Activated CD8-positive, alpha-beta T cell treated with anti-CD3 and anti-CD28 coated beads for 36 hours (primary cell): ENCODE results near the gene PDCD10. TPM values are rescaled to one million over a fixed set of nuclear protein-coding genes. Genes with fewer than 3 reads are reported as not detected.

Source experiments
- ATAC-seq: fragments of 200-7000 bp; cut with Tn5 transposase; one replicate; pipeline ENCODE4 v1.10.0; 2021; ENCODE audit warnings: mild to moderate bottlenecking, moderate library complexity
- CTCF ChIA-PET: fragments of 350-600 bp; sonication (Branson Sonifier 250); formaldehyde crosslinking; loops from one replicate; lab custom pipeline; 2021; ENCODE audit warnings: antibody characterized with exemption; lab: Charles Lee
- POLR2A ChIA-PET: fragments of 350-600 bp; sonication (Branson Sonifier 250); formaldehyde crosslinking; loops from one replicate; lab custom pipeline; 2021; ENCODE audit warnings: antibody characterized with exemption; lab: Charles Lee
- DNase-seq: peaks from one replicate; pipeline ENCODE4 v3.0.0-alpha.2; 2020
- H3K27ac Mint-ChIP-seq: one replicate; pipeline ENCODE4 v1.8.0; 2021; ENCODE audit warnings: mild to moderate bottlenecking, mixed read lengths
- H3K27me3 Mint-ChIP-seq: one replicate; pipeline ENCODE4 v1.8.0; 2021; ENCODE audit warnings: mixed read lengths
- H3K36me3 Mint-ChIP-seq: one replicate; pipeline ENCODE4 v1.8.0; 2021; ENCODE audit warnings: low read depth, mixed read lengths
- H3K4me1 Mint-ChIP-seq: one replicate; pipeline ENCODE4 v1.8.0; 2021; ENCODE audit warnings: low read depth, mixed read lengths
- H3K4me3 Mint-ChIP-seq: one replicate; pipeline ENCODE4 v1.8.0; 2021; ENCODE audit warnings: mild to moderate bottlenecking, moderate library complexity, mixed read lengths
- H3K9me3 Mint-ChIP-seq: one replicate; pipeline ENCODE4 v1.8.0; 2021; ENCODE audit warnings: mixed read lengths
- intact Hi-C: fragments of 100-400 bp; cut with micrococcal nuclease; formaldehyde crosslinking; loops from one replicate; pipeline ENCODE4 v1.10.0; 2022
- total RNA-seq, 2 experiments: library from RNA; stranded (reverse); gene quantifications; one replicate each; pipeline ENCODE4 v1.2.3, GENCODE V29; 2021
- TF ChIP-seq, protein P1 (sequence below): fragments of 200-600 bp; IDR thresholded peaks from one replicate; pipeline ENCODE4 v1.8.0; 2022; ENCODE audit warnings: antibody characterized with exemption, mild to moderate bottlenecking

Gene PDCD10
- total RNA-seq, 2 experiments from 2014 or later: 68.9 to 74.0 TPM

DNA sequence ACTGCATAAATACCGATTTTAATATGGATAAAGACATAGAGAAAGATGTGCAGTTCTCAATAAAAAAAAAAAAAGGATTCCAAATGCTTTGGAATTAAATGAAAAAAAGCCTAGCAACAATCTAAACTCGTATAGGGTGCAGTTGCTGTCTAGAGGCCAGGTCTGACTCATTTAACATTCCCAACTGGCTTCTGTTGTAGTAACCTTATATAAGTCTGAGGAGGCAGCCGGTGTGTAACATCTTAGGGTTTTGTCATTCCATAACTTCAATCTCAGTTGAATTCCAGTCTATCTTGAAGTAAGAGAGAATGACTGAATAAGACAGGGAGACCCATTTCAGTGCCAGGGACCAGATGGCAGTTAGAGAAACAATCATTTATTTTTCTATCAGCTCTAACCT lies 6.5 kb downstream of the PDCD10 start:
- Mint-ChIP-seq H3K36me3 (peaks cover 10% of the 10 kb centered on the region), H3K27ac (no peak overlapping the region), H3K9me3 (no peaks in the 10 kb centered on the region), H3K4me3 (no peak overlapping the region), H3K27me3 (no peaks in the 10 kb centered on the region), H3K4me1 (peaks cover 65% of the 10 kb centered on the region)
- intact Hi-C loops: no loop called here
- ATAC-seq: no peak
- TF ChIP-seq, protein P1, sequence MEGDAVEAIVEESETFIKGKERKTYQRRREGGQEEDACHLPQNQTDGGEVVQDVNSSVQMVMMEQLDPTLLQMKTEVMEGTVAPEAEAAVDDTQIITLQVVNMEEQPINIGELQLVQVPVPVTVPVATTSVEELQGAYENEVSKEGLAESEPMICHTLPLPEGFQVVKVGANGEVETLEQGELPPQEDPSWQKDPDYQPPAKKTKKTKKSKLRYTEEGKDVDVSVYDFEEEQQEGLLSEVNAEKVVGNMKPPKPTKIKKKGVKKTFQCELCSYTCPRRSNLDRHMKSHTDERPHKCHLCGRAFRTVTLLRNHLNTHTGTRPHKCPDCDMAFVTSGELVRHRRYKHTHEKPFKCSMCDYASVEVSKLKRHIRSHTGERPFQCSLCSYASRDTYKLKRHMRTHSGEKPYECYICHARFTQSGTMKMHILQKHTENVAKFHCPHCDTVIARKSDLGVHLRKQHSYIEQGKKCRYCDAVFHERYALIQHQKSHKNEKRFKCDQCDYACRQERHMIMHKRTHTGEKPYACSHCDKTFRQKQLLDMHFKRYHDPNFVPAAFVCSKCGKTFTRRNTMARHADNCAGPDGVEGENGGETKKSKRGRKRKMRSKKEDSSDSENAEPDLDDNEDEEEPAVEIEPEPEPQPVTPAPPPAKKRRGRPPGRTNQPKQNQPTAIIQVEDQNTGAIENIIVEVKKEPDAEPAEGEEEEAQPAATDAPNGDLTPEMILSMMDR: no peak
- DNase-seq: no peak
- POLR2A ChIA-PET: no interaction called here
- CTCF ChIA-PET: no interaction called here

DNA sequence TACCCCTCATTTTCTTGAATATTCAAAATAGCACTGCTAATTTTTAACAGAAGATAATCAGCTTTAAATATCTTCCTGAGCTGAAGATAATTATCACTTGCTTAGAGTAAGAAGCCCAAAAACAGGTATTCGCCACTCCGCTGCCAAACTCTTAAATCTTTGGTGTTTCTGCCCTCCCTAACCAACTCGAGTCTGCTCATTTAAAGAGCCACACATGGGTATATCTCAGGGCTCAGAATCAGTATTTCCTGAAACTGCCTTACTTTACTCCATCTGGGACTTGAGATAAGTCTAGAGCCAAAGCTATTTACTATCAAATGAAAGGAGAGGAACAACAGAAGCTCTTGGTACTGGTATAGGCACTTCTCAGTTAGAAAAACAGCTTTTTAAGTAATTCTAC lies 10.8 kb downstream of the PDCD10 start:
- ATAC-seq: no peak
- no peak overlapping the region for H3K27ac Mint-ChIP-seq
- no peak for DNase-seq
- H3K9me3 Mint-ChIP-seq: peaks cover 2% of the 10 kb centered on the region
- H3K4me3 Mint-ChIP-seq: no peak overlapping the region
- no peaks in the 10 kb centered on the region for H3K27me3 Mint-ChIP-seq
- TF ChIP-seq, protein P1: no peak
- peaks cover 31% of the 10 kb centered on the region for H3K36me3 Mint-ChIP-seq
- ChIA-PET CTCF (interaction anchor here (0.7 kb wide), 1 partner anchor 9 kb away, joined by 3 read pairs; no protein-coding TSS in a partner anchor), POLR2A (no interaction called here)
- H3K4me1 Mint-ChIP-seq: peaks cover 53% of the 10 kb centered on the region
- intact Hi-C loops: no loop called here

DNA sequence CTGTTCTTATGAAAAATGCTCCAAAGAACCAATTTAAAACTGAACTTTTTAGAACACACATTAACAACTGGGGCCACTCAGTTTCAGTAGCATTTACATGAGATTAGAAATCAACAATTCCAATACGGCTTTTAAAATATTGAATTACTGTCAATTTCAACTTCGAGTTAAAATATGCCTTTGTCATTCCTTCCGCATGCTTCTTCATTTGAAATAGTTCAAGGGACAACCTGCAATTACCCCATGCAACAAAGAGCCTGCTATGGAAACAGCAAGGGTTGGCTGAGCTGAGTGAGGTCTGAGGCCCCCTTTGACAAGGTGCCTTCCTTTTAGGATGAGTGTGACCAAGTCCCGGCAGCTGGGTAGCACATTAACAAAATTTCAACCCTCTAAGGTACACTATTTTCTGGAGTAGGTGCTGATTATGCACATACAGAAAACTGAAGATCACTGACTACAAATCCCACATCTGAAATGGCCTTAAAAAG lies 11.6 kb downstream of the PDCD10 start:
- TF ChIP-seq, protein P1: no peak
- Mint-ChIP-seq H3K4me1 (peaks cover 50% of the 10 kb centered on the region), H3K4me3 (no peak overlapping the region), H3K9me3 (peaks cover 2% of the 10 kb centered on the region), H3K27ac (no peak overlapping the region), H3K27me3 (no peaks in the 10 kb centered on the region), H3K36me3 (peaks cover 39% of the 10 kb centered on the region)
- CTCF ChIA-PET: interaction anchor here (0.6 kb wide), 1 partner anchor 11 kb away, joined by 3 read pairs; no protein-coding TSS in a partner anchor
- intact Hi-C loops: no loop called here
- DNase-seq (no peak), ATAC-seq (no peak)
- POLR2A ChIA-PET: no interaction called here

DNA sequence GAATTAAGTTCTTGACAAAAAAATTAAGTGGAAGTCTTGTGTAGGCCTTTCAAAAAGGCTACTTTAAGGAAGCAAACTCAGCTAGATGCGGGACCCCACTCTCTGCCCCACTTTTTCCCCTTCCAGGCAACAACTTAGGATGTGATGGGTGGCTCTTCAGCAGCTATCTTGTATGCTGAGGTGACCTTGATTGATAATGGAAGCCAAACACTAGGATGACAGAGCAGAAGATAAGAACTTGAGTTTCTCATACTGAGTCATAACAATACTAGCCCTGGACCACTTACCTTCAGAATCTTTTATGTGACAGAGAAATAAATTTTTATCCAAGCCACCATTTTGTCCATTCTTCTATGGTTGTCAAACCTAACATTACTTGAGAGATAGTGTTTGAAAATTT lies 16.1 kb downstream of the PDCD10 start:
- no peak for DNase-seq
- H3K4me1 Mint-ChIP-seq: peaks cover 60% of the 10 kb centered on the region
- TF ChIP-seq, protein P1: no peak
- ChIA-PET CTCF (no interaction called here), POLR2A (no interaction called here)
- H3K27me3 Mint-ChIP-seq: no peaks in the 10 kb centered on the region
- H3K27ac Mint-ChIP-seq: no peak overlapping the region
- H3K36me3 Mint-ChIP-seq: peaks cover 72% of the 10 kb centered on the region
- H3K4me3 Mint-ChIP-seq: no peak overlapping the region
- intact Hi-C loops: no loop called here
- ATAC-seq: no peak
- peaks cover 2% of the 10 kb centered on the region for H3K9me3 Mint-ChIP-seq

DNA sequence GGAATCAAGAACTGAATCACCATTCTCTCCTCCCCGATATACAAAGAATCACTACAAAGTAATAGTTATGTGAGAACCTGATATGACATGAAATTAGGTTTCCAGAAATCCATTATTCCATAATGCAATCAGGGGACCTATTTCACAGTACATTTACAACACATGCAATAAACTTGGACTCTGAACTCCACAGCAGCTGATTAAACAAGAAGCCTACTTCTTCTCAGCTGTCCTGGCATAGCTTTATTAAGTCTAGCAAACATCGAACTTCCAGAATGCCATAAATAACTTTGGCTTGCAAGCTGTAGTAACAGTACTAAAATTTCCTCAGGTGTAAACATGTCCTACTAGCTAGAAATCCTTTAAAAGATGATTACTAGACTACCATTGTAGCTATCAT lies 17.8 kb downstream of the PDCD10 start:
- Mint-ChIP-seq H3K4me3 (no peak overlapping the region), H3K4me1 (peaks cover 62% of the 10 kb centered on the region), H3K9me3 (peaks cover 2% of the 10 kb centered on the region), H3K27me3 (no peaks in the 10 kb centered on the region), H3K27ac (no peak overlapping the region), H3K36me3 (peaks cover 75% of the 10 kb centered on the region)
- TF ChIP-seq, protein P1: no peak
- ChIA-PET POLR2A (interaction anchor here (0.6 kb wide), 1 partner anchor 368 kb away, joined by 3 read pairs; no protein-coding TSS in a partner anchor), CTCF (interaction anchor here (1.4 to 1.7 kb wide), 2 partner anchors 12 to 24 kb away, joined by 3 to 4 read pairs; no protein-coding TSS in a partner anchor)
- intact Hi-C loops: no loop called here
- no peak for DNase-seq
- no peak for ATAC-seq
